C4-2B (cell line): Measurements from ENCODE around the gene CLMP.

Experiments
- CTCF ChIP-seq: fragments of 450-650 bp; conservative IDR thresholded peaks from 2 replicates; pipeline ENCODE4 v1.5.1; 2017; ENCODE audit warnings: mild to moderate bottlenecking
- ZFX ChIP-seq: fragments of 450-650 bp; IDR thresholded peaks from 2 replicates; pipeline ENCODE4 v1.6.1; 2017

- TF ChIP-seq CTCF (no peak), ZFX (no peak)
Measured at GRCh38 chr11:123082977-123083376, 112.1 kb downstream of the CLMP start.
